HG02973 (cell line): ENCODE measurements around the gene ZNF296.
A peak's percentile ranks its signal among the peaks of the same experiment; 100 is the strongest.

ENCODE experiments used
- ATAC-seq: cut with Tn5 transposase; IDR thresholded peaks from one replicate; pipeline ENCODE4 v1.9.1; 2021; ENCODE audit warnings: moderate library complexity; ENCODE audit not compliant: unreplicated experiment

The ZNF296 gene

DNA sequence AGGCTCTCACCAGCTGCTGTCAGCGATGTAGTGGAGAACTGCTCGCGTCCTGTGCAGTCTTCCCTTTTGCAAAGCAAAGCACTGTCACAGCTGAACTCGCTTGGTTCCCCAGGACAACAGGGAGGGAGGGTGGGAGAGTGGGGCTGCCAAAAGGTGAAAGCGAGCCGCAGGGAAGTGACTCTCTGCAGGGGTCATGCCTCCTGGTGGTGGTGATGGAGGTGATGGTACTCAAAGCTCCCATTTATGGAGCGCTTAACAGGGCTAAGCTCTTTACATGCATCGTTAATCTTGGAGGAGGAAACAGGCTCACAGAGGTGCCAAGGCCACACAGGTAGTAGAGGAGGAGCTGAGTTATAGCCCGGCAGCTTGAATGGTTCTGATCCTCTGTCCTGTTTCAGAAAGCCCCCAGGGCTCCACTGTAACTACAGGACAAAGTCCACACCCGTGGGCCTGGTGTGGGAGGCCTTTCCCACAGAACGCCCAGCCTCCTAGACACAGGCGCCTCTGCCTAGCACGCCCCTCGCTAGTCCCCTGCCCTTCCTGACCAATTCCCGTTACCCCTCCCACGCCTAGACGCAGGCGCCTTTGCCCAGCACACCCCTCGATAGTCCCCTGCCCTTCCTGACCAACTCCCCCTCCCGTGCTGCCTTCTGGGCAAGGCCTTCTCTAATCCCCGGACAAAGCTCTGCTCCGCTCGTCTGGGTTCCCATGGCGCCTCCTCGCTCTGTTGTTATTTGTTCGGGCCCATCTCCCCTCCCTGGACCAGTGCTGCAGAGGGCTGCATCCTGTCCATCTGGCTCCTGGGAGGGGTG, 27.4 kb upstream of the ZNF296 start:
- no peak for ATAC-seq

DNA sequence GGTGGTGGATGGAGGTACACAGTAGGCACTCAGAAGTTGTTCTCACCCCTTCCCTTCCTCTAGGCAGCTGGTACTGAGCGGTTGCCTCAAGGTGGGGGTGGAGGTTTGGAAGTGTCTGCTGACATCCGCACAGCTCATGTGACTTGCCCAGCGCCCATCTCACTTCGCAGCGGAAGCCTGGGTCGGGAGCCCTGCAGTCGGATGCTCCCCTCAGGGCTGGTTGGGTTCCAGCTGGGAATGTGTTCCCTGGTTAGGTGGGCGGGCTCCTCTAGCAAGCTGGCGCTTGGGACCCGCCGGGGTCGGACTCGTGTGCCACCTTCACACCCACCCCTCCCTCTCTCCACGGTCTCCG, 26.9 kb upstream of the ZNF296 start:
- ATAC-seq, result no peak

DNA sequence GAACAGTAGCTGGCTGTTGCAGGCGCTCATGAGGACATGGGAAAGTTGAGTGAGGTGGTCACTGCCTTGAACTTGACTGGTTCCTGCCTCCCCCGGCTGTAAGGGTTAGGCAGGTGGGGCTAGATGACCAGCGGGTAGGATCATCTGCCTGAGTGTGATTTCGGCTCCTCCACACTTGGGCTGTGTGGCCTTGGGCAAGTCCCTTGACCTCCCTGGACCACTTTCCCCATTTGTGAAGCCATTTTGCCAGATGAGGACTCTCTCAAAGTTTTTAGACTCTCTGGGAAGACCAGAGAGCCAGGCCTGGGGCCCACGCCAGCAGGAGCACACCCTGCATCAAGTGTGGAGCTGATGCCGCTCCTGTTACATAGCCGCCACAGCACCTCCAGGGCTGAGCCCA, 26.2 kb upstream of the ZNF296 start:
- no peak for ATAC-seq

DNA sequence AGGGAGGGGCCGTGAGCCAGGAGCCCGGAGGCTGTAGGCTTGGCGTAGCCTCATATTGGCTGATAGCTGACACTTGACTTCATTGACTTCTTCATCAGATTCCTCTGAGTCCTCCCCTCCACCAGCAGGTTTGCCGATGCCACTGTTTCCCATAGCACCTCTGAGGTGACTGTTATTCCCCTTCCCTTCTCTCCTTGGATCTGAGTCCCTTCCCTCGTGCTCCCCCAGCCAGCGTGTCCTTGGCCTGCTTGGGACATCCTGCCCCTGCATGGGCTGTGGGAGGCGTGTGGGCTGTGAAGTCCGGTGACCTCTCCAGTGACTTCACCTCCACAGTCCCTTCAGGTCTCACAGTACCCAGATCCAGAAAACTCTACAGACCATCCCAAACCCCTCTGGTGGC, 25.5 kb upstream of the ZNF296 start:
- ATAC-seq, result no peak

DNA sequence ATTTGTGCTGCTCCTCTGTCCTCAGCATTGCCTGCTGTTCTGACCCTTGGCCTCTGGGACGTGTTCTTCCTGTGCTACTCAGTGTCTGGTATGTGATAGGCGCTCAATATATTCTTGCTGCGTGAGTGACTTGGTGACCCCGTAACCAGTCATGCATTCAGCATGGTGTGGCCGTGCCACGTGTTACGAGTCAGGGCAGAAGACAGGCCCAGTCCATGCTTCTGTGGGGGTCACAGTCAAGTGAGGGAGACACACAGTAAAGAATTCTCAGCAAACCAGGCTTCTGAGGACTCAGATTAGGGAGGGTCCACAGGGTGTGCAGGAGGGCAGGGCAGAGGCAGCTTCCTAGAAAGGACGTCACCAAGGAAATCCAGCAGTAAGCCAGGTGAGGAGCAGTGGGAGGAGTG, 24.6 kb upstream of the ZNF296 start:
- no peak for ATAC-seq

DNA sequence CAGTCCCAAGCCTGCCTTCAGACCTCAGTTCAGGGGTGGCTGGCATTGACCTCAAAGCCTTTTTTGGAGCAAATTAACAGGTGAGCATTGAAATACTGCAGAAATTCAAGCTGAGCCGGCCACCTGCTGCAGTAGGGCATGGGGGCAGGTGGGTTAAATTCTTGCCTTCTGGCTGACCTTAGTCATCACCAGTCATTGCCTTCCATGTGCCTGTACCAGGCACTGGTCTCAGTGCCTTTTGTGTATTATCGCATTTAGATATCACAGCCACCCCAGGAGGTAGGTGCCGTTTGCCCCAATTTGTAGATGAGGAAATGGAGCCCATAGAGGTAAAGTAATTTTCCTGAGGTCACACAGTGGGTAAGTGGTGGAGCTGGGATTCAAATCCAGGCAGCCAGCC, 23.9 kb upstream of the ZNF296 start:
- ATAC-seq, result no peak

DNA sequence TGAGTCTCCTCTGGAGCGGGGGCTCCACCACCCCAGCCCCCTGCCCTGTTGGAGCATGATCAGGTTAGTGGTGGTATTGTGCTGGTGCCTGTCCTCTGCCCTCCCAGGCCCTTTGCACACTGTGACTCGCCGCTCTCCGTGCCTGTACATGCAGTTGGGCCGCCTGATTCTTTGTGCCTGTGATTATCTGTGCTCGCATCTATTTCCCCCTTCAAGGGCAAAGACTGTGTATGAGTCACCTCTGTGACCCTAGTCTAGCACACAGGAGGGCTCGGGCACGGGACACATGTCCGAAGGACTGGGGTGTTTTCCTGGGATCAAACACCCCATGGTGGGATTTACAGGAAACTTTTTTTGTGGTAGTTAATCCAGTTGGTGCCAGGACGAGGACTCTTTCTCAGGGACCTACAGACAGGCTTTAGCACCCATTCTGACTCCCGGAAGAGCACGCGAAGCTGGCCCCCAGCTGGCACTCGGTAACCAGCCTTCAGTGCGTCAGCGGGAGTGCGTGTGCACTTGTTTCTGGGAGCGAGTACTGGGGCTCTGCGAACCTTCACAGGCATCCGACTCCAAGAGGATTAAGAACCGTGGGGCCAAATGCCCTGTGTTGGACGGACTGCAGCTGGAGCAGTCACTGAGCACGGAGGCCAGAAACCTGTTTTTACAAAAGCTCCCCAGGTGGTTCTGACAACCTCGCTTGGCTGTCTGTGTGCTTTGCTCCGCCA, 23.4 kb upstream of the ZNF296 start:
- ATAC-seq, result no peak

DNA sequence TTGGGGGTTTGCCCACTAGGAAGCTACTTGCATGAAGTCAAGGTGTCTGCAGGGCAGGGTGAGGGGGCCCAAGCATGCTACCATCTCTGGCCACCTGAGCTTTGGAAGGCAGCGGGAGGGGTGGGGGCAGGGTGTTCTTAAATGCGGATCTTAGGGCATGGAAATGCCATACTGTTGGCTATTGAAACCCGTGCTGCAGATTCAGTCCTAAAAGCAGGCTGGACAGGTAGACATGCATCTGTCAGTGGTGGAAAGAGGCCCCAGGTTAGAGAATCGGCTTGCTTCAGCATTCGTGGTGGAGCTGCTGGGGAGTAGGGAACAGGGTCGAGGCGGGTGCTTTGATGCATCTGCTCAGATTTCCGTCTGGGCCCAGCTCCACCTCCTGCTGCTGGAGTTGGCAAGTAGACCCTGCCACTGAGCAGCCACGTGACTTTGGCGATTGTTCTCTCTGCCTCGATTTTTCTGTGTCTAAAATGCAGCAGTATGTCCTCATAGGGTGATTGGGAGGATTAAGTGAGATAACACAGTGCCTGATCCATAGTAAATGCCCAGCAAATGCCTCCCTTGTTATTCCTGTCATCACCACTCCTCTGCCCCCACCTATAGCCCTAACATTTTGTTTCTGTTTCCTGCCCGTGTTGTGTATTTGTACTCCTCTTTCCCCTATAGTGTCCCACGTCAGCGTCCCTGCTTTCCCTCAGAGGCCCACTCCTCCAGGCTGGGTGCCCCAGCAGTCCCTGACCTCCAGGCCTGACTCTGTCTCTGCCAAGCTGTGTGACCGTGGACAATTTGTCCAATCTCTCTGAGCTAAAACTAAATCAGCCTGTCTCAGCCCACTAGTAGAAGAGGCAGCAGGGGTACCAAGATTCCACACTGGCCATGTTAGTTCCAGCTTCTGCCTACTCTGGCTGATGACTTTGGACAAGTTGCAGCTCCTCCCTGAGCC, 22.5 kb upstream of the ZNF296 start:
- ATAC-seq, result no peak

DNA sequence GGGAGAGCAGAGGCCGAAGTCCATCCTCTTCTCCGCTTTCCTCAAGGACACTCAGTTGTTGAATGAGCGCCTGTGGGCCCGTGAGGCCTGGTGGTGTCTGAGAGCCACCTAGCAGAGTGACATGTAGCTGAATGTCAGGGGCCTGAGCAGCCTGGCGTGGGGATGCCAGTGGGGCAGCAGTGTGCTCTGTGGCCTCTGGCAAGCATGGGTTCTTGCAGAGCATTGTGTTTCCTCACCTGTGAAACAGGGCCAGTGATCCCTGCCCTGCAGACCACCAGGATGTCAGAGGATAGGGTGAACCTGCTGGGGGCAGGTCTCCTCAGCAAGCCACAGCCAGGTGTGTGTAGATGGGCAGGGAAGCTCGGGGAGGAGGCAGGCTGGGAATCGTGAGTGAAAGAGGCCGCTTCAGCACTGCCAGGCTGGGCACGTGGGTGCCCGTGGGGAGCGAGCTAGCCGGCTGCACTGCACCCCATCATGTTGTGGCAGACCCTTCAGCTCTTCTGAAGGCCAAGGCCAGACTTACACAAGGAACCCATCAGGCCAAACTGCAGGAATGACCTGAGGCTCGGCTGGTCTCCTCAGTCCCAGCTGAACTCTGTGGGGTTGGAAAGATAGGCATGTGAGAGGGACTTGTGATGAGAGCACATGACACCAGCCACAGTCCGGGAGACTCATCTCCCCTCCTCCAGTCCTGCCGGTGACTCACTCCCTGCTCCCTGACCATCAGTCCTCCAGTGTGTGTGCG, 21.7 kb upstream of the ZNF296 start:
- ATAC-seq, result no peak

DNA sequence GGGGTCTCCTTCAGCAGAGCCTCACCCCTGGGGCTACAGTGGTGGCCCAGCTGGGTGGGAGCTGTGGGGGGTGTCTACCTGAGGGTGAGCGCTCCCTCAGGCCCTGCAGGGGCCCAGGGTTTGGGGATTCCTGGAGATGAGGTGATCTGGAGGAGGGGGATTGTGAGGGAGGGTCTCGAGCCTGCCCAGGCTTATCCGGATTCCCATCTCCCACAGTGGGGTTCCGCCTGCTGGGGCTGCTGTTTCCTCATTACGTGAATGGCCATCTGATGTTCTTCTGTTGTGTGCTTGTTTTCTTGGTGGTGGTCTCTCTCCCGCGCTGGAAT, 21.1 kb upstream of the ZNF296 start:
- no peak for ATAC-seq

DNA sequence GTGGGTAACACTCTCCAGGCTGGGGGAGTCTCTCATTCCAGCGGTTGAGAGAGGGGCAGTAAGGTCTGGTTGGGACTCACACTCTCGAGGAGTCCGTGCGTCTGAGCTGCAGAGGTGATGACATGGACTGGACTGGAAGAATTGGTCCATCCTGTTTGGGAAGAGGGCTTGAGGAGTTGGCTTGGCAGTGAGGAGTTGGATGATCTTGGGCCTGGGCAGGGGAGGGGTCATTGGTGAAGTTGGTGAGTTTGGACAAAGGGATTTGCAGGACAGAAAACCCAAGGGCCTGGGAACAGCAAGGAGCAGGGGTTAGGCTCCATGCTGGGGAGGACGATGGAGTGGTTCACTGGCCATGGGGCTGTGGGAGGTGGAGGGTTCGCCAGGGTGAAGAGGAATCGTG, 20.4 kb upstream of the ZNF296 start:
- no peak for ATAC-seq

DNA sequence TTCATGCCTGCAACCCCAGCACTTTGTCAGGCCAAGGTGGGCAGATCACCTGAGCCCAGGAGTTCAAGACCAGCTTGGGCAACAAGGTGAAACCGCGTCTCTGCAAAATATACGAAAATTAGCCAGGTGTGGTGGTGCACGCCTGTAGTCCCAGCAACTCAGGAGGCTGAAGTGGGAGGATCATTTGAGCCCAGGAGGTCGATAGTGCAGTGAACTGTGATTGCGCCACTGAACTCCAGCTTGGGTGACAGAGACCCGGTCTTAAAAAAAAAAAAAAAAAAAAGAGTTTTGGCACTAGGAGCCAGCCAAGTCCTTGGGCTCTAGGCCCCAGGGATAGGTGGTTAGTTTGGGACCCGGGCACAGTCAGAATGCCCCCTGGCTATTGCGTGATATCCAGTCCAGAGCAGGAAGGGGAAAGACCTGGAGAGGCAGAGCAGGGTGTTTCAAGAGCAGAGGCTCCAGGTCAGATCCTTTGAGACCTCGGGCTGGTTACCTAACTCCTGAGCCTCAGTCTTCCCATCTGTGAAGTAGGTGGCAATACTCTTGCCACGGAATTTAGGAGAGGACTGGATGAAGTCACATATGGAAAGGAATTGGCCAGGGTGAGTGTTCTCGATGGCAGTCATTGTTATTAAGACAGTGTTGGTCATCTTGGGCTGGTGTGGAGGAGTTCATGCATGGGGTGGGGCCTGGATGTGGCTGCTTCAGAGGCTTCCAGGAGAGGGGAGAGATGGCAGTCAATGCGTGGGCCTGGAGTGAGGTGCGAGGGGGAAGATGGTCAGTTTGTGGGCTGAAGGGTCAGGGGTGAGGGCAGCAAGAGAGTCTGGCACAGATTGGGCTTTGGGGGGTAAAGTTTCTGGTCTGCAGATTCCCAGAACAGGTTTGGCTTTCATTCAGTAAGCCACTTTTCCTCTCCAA, 19.5 kb upstream of the ZNF296 start:
- ATAC-seq, result no peak

DNA sequence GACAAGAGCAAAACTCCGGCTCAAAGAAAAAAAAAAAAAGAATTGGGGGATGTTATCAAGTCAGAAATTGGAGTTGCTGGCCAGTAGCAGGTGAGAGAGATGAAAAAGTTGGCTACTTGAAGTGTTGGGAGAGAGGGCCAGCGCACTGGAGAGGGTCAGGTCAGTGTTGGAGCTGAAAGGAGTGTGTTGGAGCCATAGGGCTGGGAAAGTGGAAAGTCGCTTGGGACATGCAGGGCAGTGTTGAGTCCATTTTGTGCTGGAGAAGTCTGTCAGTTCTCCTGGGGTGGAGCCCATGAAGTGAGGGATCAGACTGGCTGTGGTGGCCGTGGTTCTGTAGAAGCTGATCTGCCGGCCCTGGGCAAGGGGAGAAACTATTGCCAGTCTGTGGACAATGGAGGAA, 18.4 kb upstream of the ZNF296 start:
- no peak for ATAC-seq

DNA sequence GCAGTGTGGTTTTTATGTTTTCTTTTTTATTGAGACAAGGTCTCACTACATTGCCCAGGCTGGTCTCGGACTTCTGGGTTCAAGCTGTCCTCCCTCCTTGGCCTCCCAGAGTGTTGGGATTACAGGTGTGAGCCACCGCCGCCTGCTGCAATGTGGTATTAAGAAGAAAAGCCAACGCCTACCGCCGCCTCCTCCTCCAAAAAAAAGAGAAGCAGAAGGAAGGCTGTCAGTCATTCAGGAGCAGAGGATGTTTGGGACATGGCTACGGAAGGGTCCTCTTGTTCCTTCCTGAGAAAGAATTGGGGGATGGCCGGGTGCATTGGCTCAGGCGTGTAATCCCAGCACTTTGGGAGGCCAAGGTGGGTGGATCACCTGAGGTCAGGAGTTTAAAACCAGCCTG, 17.9 kb upstream of the ZNF296 start:
- no peak for ATAC-seq

DNA sequence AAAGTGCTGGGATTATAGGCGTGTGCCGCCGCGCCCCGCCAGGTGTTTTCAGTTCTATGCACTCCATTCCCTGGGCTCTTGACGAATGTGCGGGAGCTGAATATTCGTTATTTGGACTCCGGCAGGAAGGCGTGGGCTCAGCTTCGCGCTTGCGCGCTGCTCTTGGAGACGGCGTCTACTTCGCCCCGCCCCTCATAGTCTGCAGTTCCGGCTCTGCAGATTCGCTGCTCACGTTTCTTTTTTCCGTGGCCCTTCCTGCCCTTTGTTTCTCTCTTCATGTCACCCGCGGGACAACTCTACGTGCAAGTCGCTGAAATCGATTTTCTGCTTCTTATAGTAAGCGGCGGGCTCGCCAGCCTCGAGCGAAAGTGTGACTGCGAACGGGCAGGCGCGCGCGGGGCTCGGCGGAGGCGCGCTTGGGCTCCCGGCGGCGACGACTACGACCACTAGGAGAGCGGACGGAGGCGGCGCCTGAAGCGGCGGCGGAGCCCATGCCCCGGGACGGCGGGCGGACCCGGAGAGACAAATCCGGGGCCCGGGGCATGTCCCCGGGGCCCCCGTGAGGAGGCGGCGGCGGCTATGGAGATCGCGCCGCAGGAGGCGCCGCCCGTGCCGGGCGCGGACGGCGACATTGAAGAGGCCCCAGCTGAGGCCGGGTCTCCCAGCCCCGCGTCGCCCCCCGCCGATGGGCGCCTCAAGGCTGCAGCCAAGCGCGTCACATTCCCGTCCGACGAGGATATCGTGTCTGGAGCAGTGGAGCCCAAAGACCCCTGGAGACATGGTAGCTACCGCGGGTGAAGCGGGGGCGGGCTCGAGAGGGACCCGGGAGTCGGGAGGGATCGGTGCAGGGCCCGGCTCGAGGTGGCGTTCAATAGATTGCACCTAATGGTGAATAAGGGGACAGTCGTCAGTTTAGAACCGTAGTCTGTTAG, 16.7 kb upstream of the ZNF296 start, which contains the start of gene PPP1R37:
PPP1R37 (plus strand) TSS at position 433 of the 932 bp plus-strand sequence; CDS start at position 580, 147 bp downstream.
- peak; percentile 43 for ATAC-seq

DNA sequence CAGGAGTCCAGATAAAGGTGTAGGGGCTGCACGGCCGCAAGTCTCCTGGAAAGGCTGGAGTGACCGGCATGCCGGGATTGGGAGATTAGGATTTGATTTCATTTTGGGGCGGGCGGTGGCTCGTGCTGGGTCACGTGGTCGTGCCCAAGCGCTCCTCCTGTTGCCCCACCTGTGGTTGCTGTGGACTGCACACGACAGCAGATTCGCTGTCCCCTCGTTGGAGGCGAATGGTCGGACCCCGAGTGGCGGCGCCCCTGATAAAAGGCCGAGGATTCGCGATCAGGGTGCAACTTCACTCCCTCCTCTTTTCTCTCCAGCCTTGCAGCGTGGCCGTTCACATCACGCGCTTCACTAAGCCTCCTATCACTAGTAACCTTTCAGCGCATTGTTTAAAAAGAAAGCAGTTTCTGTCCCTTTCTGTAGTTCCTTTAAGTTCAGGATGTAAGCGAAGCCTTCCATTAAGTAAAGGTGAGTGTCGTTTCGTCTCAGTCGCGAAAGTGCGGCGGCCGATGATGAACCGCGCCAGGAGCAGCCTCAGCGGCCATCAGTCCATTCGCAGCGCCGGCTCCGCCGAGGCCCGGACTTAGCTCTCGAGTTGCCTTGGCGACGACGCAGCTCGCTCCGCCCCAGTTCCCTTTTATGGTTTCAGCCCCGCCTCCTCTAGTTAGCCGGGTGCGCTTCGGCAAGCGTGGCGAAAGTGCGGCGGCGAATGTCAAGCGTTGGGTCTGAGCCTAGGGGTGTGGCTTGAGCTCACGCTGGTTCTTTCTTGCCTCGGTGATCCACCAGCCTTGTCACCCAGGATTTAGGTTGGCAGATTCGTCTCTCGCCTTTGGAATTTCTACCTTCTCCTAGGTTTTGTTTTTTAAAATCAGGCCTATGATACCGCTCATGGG, 15.0 kb upstream of the ZNF296 start:
- peak; percentile 49 for ATAC-seq

DNA sequence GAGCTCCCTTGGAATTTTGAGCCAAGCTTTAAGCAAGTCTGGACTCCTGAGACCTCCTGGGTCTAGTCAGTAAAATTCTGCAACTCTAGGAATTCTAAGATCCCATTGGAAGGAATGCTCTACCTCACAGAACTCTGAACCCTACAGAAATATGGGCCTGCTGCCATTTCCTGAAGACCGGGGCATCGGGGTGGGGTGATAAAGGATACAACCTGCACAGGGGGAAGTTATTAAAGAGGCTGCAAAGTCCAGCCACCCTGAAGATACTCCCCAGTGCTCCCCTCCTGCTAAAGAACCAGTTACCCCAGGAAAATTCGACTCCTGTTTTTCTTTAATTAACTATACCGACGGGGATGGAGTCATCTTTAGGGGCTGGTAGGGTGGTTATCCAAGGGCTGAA, 14.3 kb upstream of the ZNF296 start:
- no peak for ATAC-seq

DNA sequence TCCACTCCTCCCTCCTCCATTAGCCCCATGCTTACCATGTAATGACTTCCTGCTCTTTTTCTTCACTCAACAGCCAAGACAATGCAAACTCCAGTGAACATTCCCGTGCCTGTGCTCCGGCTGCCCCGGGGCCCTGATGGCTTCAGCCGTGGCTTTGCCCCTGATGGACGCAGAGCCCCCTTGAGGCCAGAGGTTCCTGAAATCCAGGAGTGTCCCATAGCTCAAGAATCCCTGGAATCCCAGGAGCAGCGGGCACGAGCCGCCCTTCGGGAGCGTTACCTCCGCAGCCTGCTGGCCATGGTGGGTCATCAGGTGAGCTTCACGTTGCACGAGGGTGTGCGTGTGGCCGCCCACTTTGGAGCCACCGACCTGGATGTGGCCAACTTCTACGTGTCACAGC, 13.8 kb upstream of the ZNF296 start:
- no peak for ATAC-seq
